Activated naive CD8-positive, alpha-beta T cell treated with anti-CD3 and anti-CD28 coated beads, Interleukin-2, amount 10 ng/mL, durations not matched to agents 7 days and 5 days (primary cell): ENCODE measurements around the gene MAPK8. TPM values are rescaled to one million over a fixed set of nuclear protein-coding genes. Genes with fewer than 3 reads are reported as not detected.
"Not testable (repeated sequence)": the region's sequence is repeated elsewhere in the genome, so short reads cannot be mapped to it uniquely, and the experiment has no call there.

ENCODE experiments used
- ATAC-seq: fragments of 150-1000 bp; cut with Tn5 transposase; one replicate; pipeline ENCODE4 v1.10.0; 2021; ENCODE audit warnings: low read depth, moderate library complexity
- POLR2A ChIA-PET: fragments of 350-600 bp; sonication (Branson Sonifier 250); formaldehyde crosslinking; loops from one replicate; lab custom pipeline; 2021; ENCODE audit warnings: antibody characterized with exemption; lab: Charles Lee
- DNase-seq: peaks from one replicate; pipeline ENCODE4 v3.0.0; 2021
- H3K27ac Mint-ChIP-seq: one replicate; pipeline ENCODE4 v1.8.0; 2022; ENCODE audit warnings: mild to moderate bottlenecking, mixed read lengths
- H3K27me3 Mint-ChIP-seq: one replicate; pipeline ENCODE4 v1.8.0; 2022; ENCODE audit warnings: mild to moderate bottlenecking, moderate library complexity, mixed read lengths
- H3K36me3 Mint-ChIP-seq: one replicate; pipeline ENCODE4 v1.8.0; 2021; ENCODE audit warnings: mild to moderate bottlenecking, mixed read lengths
- H3K4me1 Mint-ChIP-seq: one replicate; pipeline ENCODE4 v1.8.0; 2021; ENCODE audit warnings: mixed read lengths
- H3K4me3 Mint-ChIP-seq: one replicate; pipeline ENCODE4 v1.8.0; 2022; ENCODE audit warnings: mild to moderate bottlenecking, moderate library complexity, mixed read lengths
- H3K9me3 Mint-ChIP-seq: one replicate; pipeline ENCODE4 v1.8.0; 2021; ENCODE audit warnings: mixed read lengths
- total RNA-seq, 2 experiments: library from RNA; stranded (reverse); gene quantifications; one replicate each; pipeline ENCODE4 v1.2.3, GENCODE V29; 2021

MAPK8 gene
- total RNA-seq, 2 experiments from 2014 or later = 32.7 to 34.5 TPM

GRCh38 chr10:48411510-48411909 is 105.0 kb downstream of the MAPK8 start:
- Mint-ChIP-seq H3K4me1 (no peaks in the 10 kb centered on the region), H3K36me3 (peaks cover 35% of the 10 kb centered on the region), H3K9me3 (peaks cover 10% of the 10 kb centered on the region), H3K27me3 (no peaks in the 10 kb centered on the region), H3K27ac (no peak overlapping the region), H3K4me3 (no peak overlapping the region)
- POLR2A ChIA-PET = no interaction called here
- DNase-seq (no peak), ATAC-seq (no peak)

GRCh38 chr10:48412081-48412480 is 105.6 kb downstream of the MAPK8 start:
- Mint-ChIP-seq H3K4me1 (no peaks in the 10 kb centered on the region), H3K4me3 (no peak overlapping the region), H3K27ac (no peak overlapping the region), H3K27me3 (no peaks in the 10 kb centered on the region), H3K36me3 (peaks cover 35% of the 10 kb centered on the region), H3K9me3 (peaks cover 10% of the 10 kb centered on the region)
- ATAC-seq = no peak
- DNase-seq = no peak
- POLR2A ChIA-PET = no interaction called here

GRCh38 chr10:48412933-48413332 is 106.5 kb downstream of the MAPK8 start:
- DNase-seq (no peak), ATAC-seq (no peak)
- Mint-ChIP-seq H3K9me3 (peaks cover 10% of the 10 kb centered on the region), H3K27ac (no peak overlapping the region), H3K27me3 (no peaks in the 10 kb centered on the region), H3K4me3 (no peak overlapping the region), H3K4me1 (no peaks in the 10 kb centered on the region), H3K36me3 (peaks cover 35% of the 10 kb centered on the region)
- POLR2A ChIA-PET = no interaction called here

GRCh38 chr10:48414160-48414559 is 107.7 kb downstream of the MAPK8 start:
- no peak for ATAC-seq
- POLR2A ChIA-PET = no interaction called here
- H3K9me3 Mint-ChIP-seq = peaks cover 10% of the 10 kb centered on the region
- no peak overlapping the region for H3K4me3 Mint-ChIP-seq
- H3K27ac Mint-ChIP-seq = no peak overlapping the region
- H3K36me3 Mint-ChIP-seq = peaks cover 35% of the 10 kb centered on the region
- H3K27me3 Mint-ChIP-seq = no peaks in the 10 kb centered on the region
- no peaks in the 10 kb centered on the region for H3K4me1 Mint-ChIP-seq
- DNase-seq = no peak

GRCh38 chr10:48414778-48415177 is 108.3 kb downstream of the MAPK8 start:
- peaks cover 34% of the 10 kb centered on the region for H3K36me3 Mint-ChIP-seq
- ATAC-seq = no peak
- no peak overlapping the region for H3K27ac Mint-ChIP-seq
- H3K4me1 Mint-ChIP-seq = no peaks in the 10 kb centered on the region
- DNase-seq = no peak
- peaks cover 10% of the 10 kb centered on the region for H3K9me3 Mint-ChIP-seq
- H3K27me3 Mint-ChIP-seq = no peaks in the 10 kb centered on the region
- POLR2A ChIA-PET = no interaction called here
- H3K4me3 Mint-ChIP-seq = no peak overlapping the region

DNA sequence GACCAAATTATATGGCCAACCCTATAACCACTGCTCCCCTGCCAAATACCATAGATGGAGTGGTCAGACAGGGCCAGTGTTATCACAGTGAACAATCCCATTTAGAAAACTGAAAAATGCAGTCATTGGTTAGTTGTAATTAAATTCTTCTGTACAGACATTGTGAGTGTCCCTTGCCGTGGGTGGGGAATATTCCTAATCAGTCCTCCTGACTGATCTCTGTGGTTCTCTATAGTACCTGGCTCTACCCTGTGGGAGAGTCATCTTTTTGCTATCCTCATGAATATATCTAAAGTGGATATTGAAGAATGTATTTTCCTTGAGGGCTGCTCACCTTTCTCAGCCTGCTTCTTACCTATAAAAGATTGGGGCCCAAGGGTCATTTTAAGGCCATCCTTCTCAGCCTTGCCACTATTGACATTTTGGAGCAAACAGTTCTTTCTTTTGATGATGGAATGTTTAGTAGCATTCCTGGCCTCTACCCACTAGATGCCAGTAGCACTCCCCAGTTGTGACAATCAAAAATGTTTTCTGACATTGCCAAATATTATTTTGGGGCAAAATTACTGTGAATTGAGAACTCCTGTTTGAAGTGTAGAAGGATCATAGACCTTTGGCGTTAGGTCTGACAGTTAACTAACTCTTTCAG is 110.2 kb downstream of the MAPK8 start:
- Mint-ChIP-seq H3K27me3 (no peaks in the 10 kb centered on the region), H3K4me3 (no peak overlapping the region), H3K9me3 (peaks cover 10% of the 10 kb centered on the region), H3K4me1 (no peaks in the 10 kb centered on the region), H3K27ac (no peak overlapping the region), H3K36me3 (peaks cover 21% of the 10 kb centered on the region)
- ATAC-seq (no peak), DNase-seq (no peak)
- POLR2A ChIA-PET = no interaction called here

- Mint-ChIP-seq H3K4me1 (no peaks in the 10 kb centered on the region), H3K27me3 (no peaks in the 10 kb centered on the region), H3K4me3 (no peak overlapping the region), H3K27ac (no peak overlapping the region), H3K36me3 (peaks cover 15% of the 10 kb centered on the region), H3K9me3 (peaks cover 7% of the 10 kb centered on the region)
- ATAC-seq (no peak), DNase-seq (no peak)
- POLR2A ChIA-PET = no interaction called here
Observed at GRCh38 chr10:48417374-48417773, 110.9 kb downstream of the MAPK8 start.

DNA sequence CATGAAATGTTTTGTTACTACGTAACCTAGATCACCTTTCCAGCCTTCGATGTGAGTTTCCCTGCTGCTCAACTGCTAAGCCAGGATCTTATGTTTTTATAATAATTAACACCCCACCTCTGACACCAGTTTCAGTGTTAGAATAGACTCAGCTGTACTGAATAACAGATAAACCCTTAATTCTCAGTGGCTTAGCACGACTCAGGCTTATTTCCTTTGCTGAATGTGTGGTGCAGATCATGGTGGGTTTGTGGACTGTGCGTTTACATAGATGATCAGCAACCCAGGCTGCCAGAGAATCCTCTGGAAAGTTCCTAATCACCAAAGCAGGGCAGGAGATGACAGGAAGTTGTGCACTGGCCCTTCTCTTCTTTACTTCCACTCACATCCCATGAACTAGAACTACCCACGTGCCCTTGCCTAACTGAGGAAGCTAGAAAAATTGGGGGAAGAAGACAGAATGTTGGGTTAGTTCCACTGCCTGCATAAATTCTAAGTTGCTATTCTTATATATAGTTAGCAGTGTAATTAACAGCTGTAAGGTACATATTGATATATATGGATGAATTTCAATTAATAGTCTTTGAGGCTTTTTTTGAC is 111.8 kb downstream of the MAPK8 start:
- POLR2A ChIA-PET = no interaction called here
- H3K27me3 Mint-ChIP-seq = no peaks in the 10 kb centered on the region
- no peak overlapping the region for H3K27ac Mint-ChIP-seq
- ATAC-seq (no peak), DNase-seq (no peak)
- no peaks in the 10 kb centered on the region for H3K4me1 Mint-ChIP-seq
- H3K4me3 Mint-ChIP-seq = no peak overlapping the region
- H3K9me3 Mint-ChIP-seq = no peaks in the 10 kb centered on the region
- peaks cover 6% of the 10 kb centered on the region for H3K36me3 Mint-ChIP-seq

DNA sequence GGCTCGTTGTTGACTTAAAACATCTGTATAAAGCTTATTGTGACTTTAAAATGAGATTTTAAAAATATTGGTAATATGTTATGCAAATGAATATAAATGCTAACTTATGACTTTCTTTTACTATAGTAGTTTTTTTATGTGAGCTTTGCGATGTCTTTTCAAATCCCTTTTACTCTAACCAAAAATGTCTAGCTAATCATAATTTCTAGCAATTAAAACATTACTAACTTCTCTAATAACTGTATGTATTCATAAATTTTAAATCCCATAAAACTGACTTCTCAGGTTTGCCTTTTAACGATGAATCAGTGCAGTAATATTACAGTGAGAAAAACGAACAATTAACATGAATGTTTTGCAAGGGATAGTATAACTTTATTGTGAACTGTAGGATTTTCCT is 113.2 kb downstream of the MAPK8 start:
- peaks cover 2% of the 10 kb centered on the region for H3K4me1 Mint-ChIP-seq
- ATAC-seq = no peak
- no peaks in the 10 kb centered on the region for H3K27me3 Mint-ChIP-seq
- POLR2A ChIA-PET = no interaction called here
- no peak overlapping the region for H3K4me3 Mint-ChIP-seq
- DNase-seq = no peak
- H3K36me3 Mint-ChIP-seq = peaks cover 3% of the 10 kb centered on the region
- no peaks in the 10 kb centered on the region for H3K9me3 Mint-ChIP-seq
- H3K27ac Mint-ChIP-seq = no peak overlapping the region

DNA sequence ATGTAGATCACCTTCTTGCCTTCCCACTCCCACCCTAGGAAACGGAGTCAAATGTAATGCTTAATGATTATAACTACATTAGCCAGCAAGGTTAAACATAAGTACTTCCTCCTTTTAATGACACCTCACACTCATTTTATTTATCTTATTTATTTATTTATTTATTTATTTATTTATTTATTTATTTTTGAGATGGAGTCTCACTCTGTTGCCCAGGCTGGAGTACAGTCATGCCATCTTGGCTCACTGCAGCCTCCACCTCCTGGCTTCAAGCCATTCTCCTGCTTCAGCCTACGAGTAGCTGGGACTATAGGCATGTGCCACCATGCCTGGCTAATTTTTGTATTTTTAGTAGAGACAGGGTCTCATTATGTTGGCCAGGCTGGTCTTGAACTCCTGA is 115.4 kb downstream of the MAPK8 start:
- H3K4me3 Mint-ChIP-seq, POLR2A ChIA-PET, ATAC-seq, DNase-seq, H3K27me3 Mint-ChIP-seq, H3K9me3 Mint-ChIP-seq, H3K4me1 Mint-ChIP-seq, H3K36me3 Mint-ChIP-seq, H3K27ac Mint-ChIP-seq: not testable (repeated sequence)

GRCh38 chr10:48423884-48424283 is 117.4 kb downstream of the MAPK8 start:
- H3K36me3 Mint-ChIP-seq = peaks cover 1% of the 10 kb centered on the region
- no peak overlapping the region for H3K27ac Mint-ChIP-seq
- no peak overlapping the region for H3K4me3 Mint-ChIP-seq
- no peaks in the 10 kb centered on the region for H3K9me3 Mint-ChIP-seq
- DNase-seq (no peak), ATAC-seq (no peak)
- peaks cover 2% of the 10 kb centered on the region for H3K4me1 Mint-ChIP-seq
- H3K27me3 Mint-ChIP-seq = no peaks in the 10 kb centered on the region
- POLR2A ChIA-PET = no interaction called here

GRCh38 chr10:48428896-48429295 is 122.4 kb downstream of the MAPK8 start:
- H3K27ac Mint-ChIP-seq = no peak overlapping the region
- POLR2A ChIA-PET = no interaction called here
- H3K27me3 Mint-ChIP-seq = no peaks in the 10 kb centered on the region
- H3K36me3 Mint-ChIP-seq = peaks cover 9% of the 10 kb centered on the region
- DNase-seq = no peak
- H3K4me3 Mint-ChIP-seq = no peak overlapping the region
- H3K4me1 Mint-ChIP-seq = peaks cover 3% of the 10 kb centered on the region
- ATAC-seq = no peak
- no peaks in the 10 kb centered on the region for H3K9me3 Mint-ChIP-seq

- no peak overlapping the region for H3K4me3 Mint-ChIP-seq
- H3K27ac Mint-ChIP-seq = no peak overlapping the region
- ATAC-seq = no peak
- POLR2A ChIA-PET = no interaction called here
- no peak for DNase-seq
- H3K36me3 Mint-ChIP-seq = peaks cover 9% of the 10 kb centered on the region
- no peaks in the 10 kb centered on the region for H3K9me3 Mint-ChIP-seq
- no peaks in the 10 kb centered on the region for H3K27me3 Mint-ChIP-seq
- H3K4me1 Mint-ChIP-seq = peaks cover 2% of the 10 kb centered on the region
Observed at GRCh38 chr10:48429309-48429708, 122.8 kb downstream of the MAPK8 start.

- no peaks in the 10 kb centered on the region for H3K9me3 Mint-ChIP-seq
- peaks cover 2% of the 10 kb centered on the region for H3K4me1 Mint-ChIP-seq
- POLR2A ChIA-PET = no interaction called here
- DNase-seq = no peak
- no peak for ATAC-seq
- H3K4me3 Mint-ChIP-seq = no peak overlapping the region
- no peak overlapping the region for H3K27ac Mint-ChIP-seq
- H3K27me3 Mint-ChIP-seq = no peaks in the 10 kb centered on the region
- peaks cover 9% of the 10 kb centered on the region for H3K36me3 Mint-ChIP-seq
Observed at GRCh38 chr10:48430402-48430993, 124.0 kb downstream of the MAPK8 start.
